ENCODE results near the gene BMP8A.
"Not testable (repeated sequence)": the region's sequence is repeated elsewhere in the genome, so short reads cannot be mapped to it uniquely, and the experiment has no call there.

BMP8A gene

GRCh38 chr1:39491146-39491921 is at the start of gene BMP8A:
BMP8A (plus strand) TSS chr1:39491636; CDS start chr1:39491992, 356 bp downstream.
- DNase-seq = peak; percentile 9 to 71

GRCh38 chr1:39441797-39442196 is 49.6 kb upstream of the BMP8A start:
- no peak for DNase-seq

- no peak for DNase-seq
Observed at GRCh38 chr1:39445573-39445972, 45.9 kb upstream of the BMP8A start.

GRCh38 chr1:39446986-39447567 is 44.4 kb upstream of the BMP8A start:
- DNase-seq = no peak

GRCh38 chr1:39450041-39450440 is 41.4 kb upstream of the BMP8A start:
- DNase-seq = not testable (repeated sequence)

- no peak for DNase-seq
Observed at GRCh38 chr1:39450956-39451606, 40.4 kb upstream of the BMP8A start.

GRCh38 chr1:39452081-39452480 is 39.4 kb upstream of the BMP8A start:
- DNase-seq = no peak

GRCh38 chr1:39452540-39452939 is 38.9 kb upstream of the BMP8A start:
- no peak for DNase-seq

GRCh38 chr1:39453603-39454002 is 37.8 kb upstream of the BMP8A start:
- DNase-seq = no peak

GRCh38 chr1:39458991-39459390 is 32.4 kb upstream of the BMP8A start:
- no peak for DNase-seq

- DNase-seq = no peak
Observed at GRCh38 chr1:39462074-39462473, 29.4 kb upstream of the BMP8A start.

GRCh38 chr1:39466413-39467107 is 24.9 kb upstream of the BMP8A start:
- DNase-seq = no peak

- DNase-seq = not testable (repeated sequence)
Observed at GRCh38 chr1:39467108-39467720, 24.2 kb upstream of the BMP8A start.

- no peak for DNase-seq
Observed at GRCh38 chr1:39469150-39469549, 22.3 kb upstream of the BMP8A start.

- no peak for DNase-seq
Observed at GRCh38 chr1:39470040-39470439, 21.4 kb upstream of the BMP8A start.

GRCh38 chr1:39472826-39473225 is 18.6 kb upstream of the BMP8A start:
- DNase-seq = no peak

- no peak for DNase-seq
Observed at GRCh38 chr1:39473324-39473723, 18.1 kb upstream of the BMP8A start.

GRCh38 chr1:39474810-39475209 is 16.6 kb upstream of the BMP8A start:
- no peak for DNase-seq

GRCh38 chr1:39475551-39475950 is 15.9 kb upstream of the BMP8A start:
- DNase-seq = not testable (repeated sequence)

- no peak for DNase-seq
Observed at GRCh38 chr1:39478126-39478915, 13.1 kb upstream of the BMP8A start.

- no peak for DNase-seq
Observed at GRCh38 chr1:39481289-39481688, 10.1 kb upstream of the BMP8A start.

- no peak for DNase-seq
Observed at GRCh38 chr1:39483276-39483675, 8.2 kb upstream of the BMP8A start.
